Activated effector memory CD4-positive, alpha-beta T cell treated with anti-CD3 and anti-CD28 coated beads, Interleukin-2, amount 50 U/mL, for 16 hours (primary cell): ENCODE measurements around the gene KCNE4.

Experiments used
- DNase-seq: peaks from one replicate; pipeline ENCODE4 v3.0.0-alpha.2; 2020

Gene KCNE4

GRCh38 chr2:223041527-223042109 lies 10.4 kb upstream of the KCNE4 start:
- DNase-seq, result no peak

GRCh38 chr2:223042284-223042683 lies 9.7 kb upstream of the KCNE4 start:
- no peak for DNase-seq

GRCh38 chr2:223042704-223043118 lies 9.3 kb upstream of the KCNE4 start:
- no peak for DNase-seq

- DNase-seq, result no peak
Observed at GRCh38 chr2:223043164-223043941, 8.6 kb upstream of the KCNE4 start.

GRCh38 chr2:223044092-223044836 lies 7.7 kb upstream of the KCNE4 start:
- no peak for DNase-seq

- no peak for DNase-seq
Observed at GRCh38 chr2:223044916-223045700, 6.9 kb upstream of the KCNE4 start.

GRCh38 chr2:223046470-223047040 lies 5.4 kb upstream of the KCNE4 start:
- no peak for DNase-seq

GRCh38 chr2:223047260-223047761 lies 4.7 kb upstream of the KCNE4 start:
- DNase-seq, result no peak

GRCh38 chr2:223048519-223048918 lies 3.5 kb upstream of the KCNE4 start:
- no peak for DNase-seq

- no peak for DNase-seq
Observed at GRCh38 chr2:223049356-223049755, 2.6 kb upstream of the KCNE4 start.

- no peak for DNase-seq
Observed at GRCh38 chr2:223050188-223050587, 1.8 kb upstream of the KCNE4 start.

- no peak for DNase-seq
Observed at GRCh38 chr2:223050900-223051504, 988 bp upstream of the KCNE4 start.

GRCh38 chr2:223052548-223053483 lies 826 bp downstream of the KCNE4 start:
- no peak for DNase-seq

GRCh38 chr2:223053484-223054192 lies 1.6 kb downstream of the KCNE4 start:
- DNase-seq, result no peak

- DNase-seq, result no peak
Observed at GRCh38 chr2:223054193-223054781, 2.3 kb downstream of the KCNE4 start.

- DNase-seq, result no peak
Observed at GRCh38 chr2:223055140-223055539, 3.1 kb downstream of the KCNE4 start.

- no peak for DNase-seq
Observed at GRCh38 chr2:223055836-223056235, 3.8 kb downstream of the KCNE4 start.

GRCh38 chr2:223056701-223057418 lies 4.9 kb downstream of the KCNE4 start:
- no peak for DNase-seq

- no peak for DNase-seq
Observed at GRCh38 chr2:223057569-223057968, 5.6 kb downstream of the KCNE4 start.
